GM19025 (cell line): ENCODE results near the gene TPCN2.
A peak's percentile ranks its signal among the peaks of the same experiment; 100 is the strongest.
"Not testable (repeated sequence)": the region's sequence is repeated elsewhere in the genome, so short reads cannot be mapped to it uniquely, and the experiment has no call there.

Source experiments
- ATAC-seq: cut with Tn5 transposase; IDR thresholded peaks from one replicate; pipeline ENCODE4 v1.9.1; 2021; ENCODE audit warnings: mild to moderate bottlenecking, low read depth, moderate library complexity; ENCODE audit not compliant: unreplicated experiment

TPCN2 gene

GRCh38 chr11:69141742-69142141 is 93.0 kb downstream of the TPCN2 start:
- no peak for ATAC-seq

- ATAC-seq: no peak
Measured at GRCh38 chr11:69142895-69143294, 94.2 kb downstream of the TPCN2 start.

DNA sequence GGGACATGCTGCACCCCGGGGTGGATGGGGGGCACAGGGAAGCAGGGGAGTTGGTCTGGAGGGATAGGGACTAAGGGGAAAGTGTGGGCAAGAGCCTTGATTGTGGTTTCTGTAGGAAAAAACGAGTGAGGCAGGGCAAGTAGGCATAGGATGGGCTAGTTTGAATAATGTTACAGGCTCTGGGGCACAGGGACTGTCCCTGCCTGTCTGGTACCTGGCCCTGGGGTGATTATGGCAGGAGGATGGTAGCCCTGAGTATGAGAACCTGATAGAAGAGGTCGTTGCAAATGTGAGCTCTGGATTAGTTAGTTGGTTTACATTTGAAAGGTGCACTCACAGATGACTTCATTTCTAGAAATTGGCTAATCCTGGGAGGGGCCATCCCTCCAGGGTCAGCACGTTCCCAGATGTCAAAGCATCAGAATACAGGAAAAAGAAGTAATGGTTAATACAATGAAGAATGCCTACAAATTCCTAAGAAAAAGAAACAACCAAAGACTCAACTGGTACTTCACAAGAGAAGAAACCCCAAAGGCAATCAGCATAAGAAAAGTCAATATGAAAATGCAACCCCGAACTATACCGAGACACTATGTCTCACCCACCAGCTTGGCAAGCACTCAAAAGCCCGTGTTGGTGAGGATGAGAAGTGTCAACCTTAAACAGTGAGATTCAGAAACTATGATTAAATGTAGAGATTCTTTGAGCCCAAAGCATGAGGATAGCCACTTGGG is 95.8 kb downstream of the TPCN2 start:
- ATAC-seq: no peak

DNA sequence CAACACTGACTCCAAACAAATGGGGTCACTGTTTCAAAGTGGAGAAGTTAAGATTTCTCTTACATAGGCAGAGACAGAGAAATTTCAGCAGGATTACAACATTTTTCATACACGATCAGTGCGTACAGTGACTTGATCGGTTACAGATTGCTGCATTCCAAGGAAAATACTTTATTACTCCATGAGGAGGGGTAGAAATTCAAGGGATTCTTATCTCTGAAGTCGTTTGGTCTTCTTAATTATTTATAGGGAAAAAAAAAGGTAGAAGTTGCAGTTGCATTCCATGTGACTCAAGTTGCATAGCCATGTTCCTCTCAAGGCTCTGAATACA is 96.3 kb downstream of the TPCN2 start:
- ATAC-seq: no peak

DNA sequence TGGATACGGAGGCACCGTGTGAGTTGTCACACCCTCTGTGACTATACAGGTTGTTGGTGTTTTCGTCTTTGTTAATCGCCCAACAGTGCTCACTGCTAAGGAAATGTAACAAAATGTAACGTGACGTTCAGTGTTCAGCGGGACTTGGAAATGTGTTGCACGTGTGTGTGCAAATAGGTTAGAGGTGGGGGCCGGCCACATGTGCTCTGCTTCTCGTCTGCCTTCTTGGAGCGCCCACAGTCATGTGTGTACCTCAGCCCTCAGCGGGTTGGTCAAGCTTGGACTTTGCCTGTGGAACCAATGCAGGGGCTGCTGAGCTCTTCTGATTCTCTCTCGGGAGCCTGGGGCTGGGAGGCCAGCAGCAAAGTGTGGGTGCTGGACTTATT is 99.6 kb downstream of the TPCN2 start:
- ATAC-seq: no peak

GRCh38 chr11:69148806-69149205 is 100.1 kb downstream of the TPCN2 start:
- no peak for ATAC-seq

DNA sequence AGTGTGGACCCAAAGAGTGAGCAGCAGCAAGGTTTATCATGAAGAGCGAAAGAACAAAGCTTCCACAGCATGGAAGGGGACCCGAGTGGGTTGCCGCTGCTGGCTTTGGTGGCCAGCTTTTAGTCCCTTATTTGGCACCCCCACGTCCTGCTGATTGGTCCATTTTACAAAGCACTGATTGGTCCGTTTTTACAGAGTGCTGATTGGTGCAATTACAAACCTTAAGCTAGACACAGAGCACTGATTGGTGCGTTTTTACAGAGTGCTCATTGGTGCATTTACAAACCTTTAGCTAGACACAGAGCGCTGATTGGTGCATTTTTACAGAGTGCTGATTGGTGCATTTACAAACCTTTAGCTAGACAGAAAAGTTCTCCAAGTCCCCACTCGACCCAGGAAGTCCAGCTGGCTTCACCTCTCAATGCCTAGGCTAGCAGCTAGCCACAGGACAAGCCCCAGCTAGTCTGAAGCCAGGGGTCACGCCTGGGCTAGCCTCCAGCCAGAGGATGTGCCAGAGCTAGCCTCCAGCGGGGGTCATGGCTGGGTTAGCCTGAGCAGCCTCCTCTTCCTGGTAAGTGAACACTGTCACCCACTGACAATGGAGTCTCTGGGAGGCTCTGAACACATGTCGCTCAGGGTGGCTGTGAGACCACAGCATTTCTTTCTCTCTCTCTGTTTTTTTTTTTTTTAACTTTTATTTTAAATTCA is 100.8 kb downstream of the TPCN2 start:
- not testable (repeated sequence) for ATAC-seq

- ATAC-seq: no peak
Measured at GRCh38 chr11:69150175-69150574, 101.4 kb downstream of the TPCN2 start.

- ATAC-seq: no peak
Measured at GRCh38 chr11:69151836-69152235, 103.1 kb downstream of the TPCN2 start.

DNA sequence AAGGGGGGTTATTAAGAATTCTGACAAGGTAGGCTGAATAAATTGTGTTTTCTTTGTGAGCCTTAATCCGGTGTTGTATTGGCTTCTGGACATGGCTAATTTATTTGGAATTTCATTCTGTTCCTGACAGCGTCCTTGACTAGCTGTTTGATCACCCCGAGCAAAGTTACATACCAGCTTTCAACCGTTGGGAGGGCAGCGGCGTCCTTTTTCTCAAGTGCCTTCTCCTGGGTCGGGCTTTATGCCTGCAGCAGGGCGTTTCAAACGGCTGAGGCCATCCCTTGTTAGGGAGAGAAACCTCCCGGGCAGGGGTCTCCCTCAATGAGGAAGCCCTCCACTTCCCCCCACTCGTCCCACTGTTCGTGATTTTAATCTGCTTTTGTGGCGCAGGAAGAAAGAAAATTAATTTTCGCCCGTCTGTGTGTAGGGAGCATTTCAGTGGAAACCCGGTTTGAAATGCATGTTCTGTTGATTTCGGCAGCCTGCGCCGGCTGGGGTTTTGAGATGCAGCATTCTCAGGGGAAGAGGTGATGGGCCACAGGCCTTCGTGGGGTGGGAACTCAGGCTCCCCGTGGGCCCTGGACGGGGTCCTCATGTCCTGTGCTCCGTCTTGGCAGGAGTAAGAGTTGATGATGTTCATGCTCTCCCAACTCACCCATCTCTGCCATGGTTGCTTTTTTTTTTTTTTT is 104.1 kb downstream of the TPCN2 start:
- ATAC-seq: no peak

GRCh38 chr11:69153661-69154060 is 104.9 kb downstream of the TPCN2 start:
- no peak for ATAC-seq

DNA sequence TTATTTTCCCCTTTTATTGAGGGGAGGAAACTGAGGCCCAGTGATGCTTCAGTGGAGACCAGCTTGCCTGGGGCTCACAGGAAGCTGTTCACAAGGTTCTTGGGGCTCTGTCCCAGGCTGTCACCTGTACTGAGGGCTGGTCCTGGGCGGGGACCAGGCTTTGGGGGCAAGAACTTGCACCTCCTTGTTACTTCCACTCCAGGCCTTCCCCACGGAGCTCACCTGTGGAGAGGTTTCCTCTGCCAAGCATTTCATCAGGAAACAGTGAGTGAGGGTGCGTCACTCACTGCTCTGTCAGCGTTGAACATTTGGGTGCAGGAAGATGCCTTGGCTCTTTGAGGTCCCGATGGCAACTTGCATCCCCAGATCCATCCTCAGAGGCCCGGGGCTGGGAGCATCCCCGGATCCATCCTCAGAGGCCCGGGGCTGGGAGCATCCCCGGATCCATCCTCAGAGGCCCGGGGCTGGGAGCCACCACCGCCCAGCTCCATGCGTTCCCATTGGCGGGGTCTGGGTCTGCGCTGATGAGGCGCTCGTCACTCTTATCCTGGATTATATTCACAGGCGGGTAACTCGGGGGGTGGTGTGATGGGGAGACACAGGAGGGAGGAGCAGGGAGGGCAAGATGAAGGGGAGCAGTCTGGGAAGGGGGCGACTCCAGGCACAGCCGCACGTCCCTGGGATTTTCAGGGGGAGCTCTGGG is 105.6 kb downstream of the TPCN2 start:
- no peak for ATAC-seq

- no peak for ATAC-seq
Measured at GRCh38 chr11:69154938-69155301, 106.2 kb downstream of the TPCN2 start.

- peak; percentile 51 for ATAC-seq
Measured at GRCh38 chr11:69155302-69156234, 106.8 kb downstream of the TPCN2 start, which contains the start of gene SMIM38. Gene SMIM38 (plus strand): TSS chr11:69155935. CDS start chr11:69157847, 1,912 bp downstream.

DNA sequence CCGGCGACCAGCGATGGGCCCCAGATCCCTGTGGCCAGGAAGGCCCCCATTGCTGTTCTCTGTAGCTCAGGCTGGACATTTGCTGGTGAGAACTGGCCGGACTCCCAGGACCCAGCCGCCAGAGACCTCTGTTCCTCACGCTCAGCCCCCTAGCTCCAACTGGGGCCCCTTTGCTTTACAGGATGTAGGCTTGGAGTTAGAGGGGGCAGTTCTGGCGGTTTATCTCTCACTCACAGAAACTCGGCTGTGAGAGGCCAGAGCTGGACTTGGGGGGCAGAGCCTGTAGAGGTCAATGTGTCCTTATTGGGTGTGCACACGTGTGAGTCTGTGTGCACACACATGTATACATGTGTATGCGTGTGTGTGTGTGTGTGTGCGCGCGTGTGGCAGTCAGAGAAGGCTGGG is 107.5 kb downstream of the TPCN2 start:
- ATAC-seq: no peak

GRCh38 chr11:69156673-69157155 is 108.0 kb downstream of the TPCN2 start:
- ATAC-seq: no peak

DNA sequence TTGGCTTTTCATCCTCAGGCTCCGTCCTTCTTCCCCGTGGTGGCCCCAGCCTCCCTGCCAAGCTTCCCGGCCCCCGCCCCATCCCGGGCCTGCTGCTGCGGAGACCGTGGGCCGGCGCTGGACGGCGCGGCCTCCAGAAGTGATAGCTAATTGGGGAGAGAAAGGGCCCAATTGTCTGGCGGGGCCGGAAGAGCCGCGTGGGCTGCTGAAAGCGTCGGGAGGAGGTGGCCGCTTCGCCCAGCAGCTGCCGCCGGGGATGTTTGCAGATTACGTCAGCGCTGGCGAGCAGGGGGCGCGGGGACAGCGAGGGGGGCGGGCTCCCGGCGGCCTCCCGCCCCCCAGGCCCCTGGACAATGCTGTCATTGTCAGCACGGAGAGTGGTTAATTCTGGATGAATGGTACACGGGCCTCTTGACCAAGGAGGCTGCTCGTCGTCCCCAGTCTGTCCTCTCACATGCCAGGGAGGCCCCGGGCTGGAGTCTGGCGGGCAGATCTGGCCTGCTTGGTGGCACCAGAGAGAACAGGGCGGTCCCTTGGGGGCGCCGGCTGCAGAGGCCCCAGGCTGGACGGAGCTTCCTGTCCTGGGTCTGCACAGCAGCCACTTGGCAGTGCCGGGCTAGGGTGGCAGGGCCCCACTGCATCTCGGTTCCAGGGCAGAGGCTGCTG is 108.6 kb downstream of the TPCN2 start:
- no peak for ATAC-seq

DNA sequence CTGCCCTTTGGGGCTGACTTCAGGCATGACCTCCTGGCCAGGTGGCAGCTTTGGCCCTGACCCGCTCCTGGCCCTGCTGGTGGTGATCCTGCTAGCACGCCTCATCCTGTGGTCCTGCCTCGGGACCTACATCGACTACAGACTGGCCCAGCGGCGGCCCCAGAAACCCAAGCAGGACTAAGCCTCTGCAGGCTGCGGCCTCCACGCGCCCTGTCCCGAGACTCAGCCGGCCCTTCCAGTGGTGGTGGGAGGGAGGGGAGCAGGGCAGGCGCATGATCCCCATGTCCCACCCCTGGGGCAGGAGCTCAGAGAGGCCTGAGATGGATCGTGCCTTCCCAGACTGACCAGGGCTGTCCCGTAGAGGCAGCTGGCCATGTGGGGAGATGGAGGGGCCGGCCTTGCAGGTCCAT is 109.1 kb downstream of the TPCN2 start:
- ATAC-seq: no peak
